Peyer's patch (tissue), 4 donors: ENCODE data around the gene AUP1.

Experiments
- POLR2A ChIP-seq, 2 donors: fragments of 450-650 bp; IDR thresholded peaks; one replicate each; pipeline ENCODE4 v1.5.1; 2017; ENCODE audit warnings: antibody characterized with exemption in 2 of 2, mild to moderate bottlenecking in 2 of 2, moderate library complexity in 2 of 2
- TF ChIP-seq, protein P1 (sequence below), 6 experiments: fragments of 450-650 bp in 4 of 6; fragments of 200-600 bp in 2 of 6; sonication (generic) in 1 of 6; IDR thresholded peaks; one replicate each; pipeline ENCODE4 v1.5.1; 2017 to 2019; ENCODE audit warnings: antibody characterized with exemption in 6 of 6, mild to moderate bottlenecking in 3 of 6, moderate library complexity in 1 of 6

DNA sequence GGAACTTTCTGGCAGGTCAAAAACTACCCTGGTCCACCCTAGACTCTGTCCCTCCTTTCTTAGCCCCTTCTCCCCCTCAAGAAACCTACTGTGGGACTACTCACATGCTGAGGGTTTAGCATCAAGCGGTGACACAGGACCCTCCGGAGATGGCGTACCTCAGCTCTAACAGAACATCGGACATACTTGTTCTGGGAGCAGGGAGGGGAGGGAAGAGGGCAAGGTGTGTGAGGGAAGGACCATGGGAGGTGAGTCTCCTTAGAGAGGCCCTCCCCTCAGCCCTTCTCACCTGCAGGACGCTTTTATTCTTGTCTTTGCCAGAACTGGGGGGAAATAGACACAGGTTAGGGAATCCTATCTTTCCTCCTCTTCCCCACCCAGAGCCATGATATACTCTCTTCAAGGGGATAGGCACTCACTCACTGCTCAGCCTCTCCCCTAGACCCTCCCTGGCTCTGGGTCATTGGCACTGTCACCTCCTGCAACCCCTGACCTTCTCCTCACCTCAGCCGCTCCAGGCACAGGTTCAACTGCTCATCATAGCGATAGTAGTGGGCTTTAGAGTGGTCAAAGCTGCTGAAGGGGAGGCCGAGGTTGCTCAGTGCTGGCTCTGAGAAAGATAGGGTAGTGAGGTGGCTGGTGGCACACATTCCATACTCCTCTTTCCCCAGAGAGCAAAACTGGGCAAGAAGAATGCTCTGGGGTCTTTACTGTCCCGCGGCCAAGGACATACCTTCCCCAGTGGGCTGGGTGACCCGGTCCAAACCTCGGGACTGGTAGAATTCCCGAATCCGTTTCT lies 23.9 kb downstream of the AUP1 start:
- TF ChIP-seq POLR2A (IDR thresholded peaks at IDR 0.05), result no peak
- TF ChIP-seq, protein P1, sequence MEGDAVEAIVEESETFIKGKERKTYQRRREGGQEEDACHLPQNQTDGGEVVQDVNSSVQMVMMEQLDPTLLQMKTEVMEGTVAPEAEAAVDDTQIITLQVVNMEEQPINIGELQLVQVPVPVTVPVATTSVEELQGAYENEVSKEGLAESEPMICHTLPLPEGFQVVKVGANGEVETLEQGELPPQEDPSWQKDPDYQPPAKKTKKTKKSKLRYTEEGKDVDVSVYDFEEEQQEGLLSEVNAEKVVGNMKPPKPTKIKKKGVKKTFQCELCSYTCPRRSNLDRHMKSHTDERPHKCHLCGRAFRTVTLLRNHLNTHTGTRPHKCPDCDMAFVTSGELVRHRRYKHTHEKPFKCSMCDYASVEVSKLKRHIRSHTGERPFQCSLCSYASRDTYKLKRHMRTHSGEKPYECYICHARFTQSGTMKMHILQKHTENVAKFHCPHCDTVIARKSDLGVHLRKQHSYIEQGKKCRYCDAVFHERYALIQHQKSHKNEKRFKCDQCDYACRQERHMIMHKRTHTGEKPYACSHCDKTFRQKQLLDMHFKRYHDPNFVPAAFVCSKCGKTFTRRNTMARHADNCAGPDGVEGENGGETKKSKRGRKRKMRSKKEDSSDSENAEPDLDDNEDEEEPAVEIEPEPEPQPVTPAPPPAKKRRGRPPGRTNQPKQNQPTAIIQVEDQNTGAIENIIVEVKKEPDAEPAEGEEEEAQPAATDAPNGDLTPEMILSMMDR (IDR thresholded peaks at IDR 0.05), result no peak
